Small intestine (tissue), 7 donors: ENCODE results near the gene GBF1. TPM values are rescaled to one million over a fixed set of nuclear protein-coding genes. Genes with fewer than 3 reads are reported as not detected.

Experiments used
- DNase-seq, 2 donors: peaks; one replicate each; pipeline versions ENCODE4 v3.0.0 to v3.0.0-alpha.2; 2013
- FAIRE-seq: peaks from 2 replicates; lab custom pipeline; 2012; peaks lifted over from hg19 to GRCh38; lab: Jason Lieb, UNC
- H3K27ac ChIP-seq, 3 donors: one replicate each; pipeline ENCODE4 v1.5.1; 2013; ENCODE audit warnings: low read length in 2 of 3, mild to moderate bottlenecking in 2 of 3, control low read depth in 1 of 3, inconsistent platforms in 1 of 3, low read depth in 1 of 3, moderate library complexity in 1 of 3
- H3K27me3 ChIP-seq, 3 donors: one replicate each; pipeline ENCODE4 v1.6.1; 2013; ENCODE audit warnings: low read length in 3 of 3, inconsistent platforms in 1 of 3; ENCODE audit not compliant: control insufficient read depth in 3 of 3, insufficient read depth in 3 of 3
- H3K36me3 ChIP-seq, 3 donors: one replicate each; pipeline ENCODE4 v1.6.1; 2013; ENCODE audit warnings: low read length in 3 of 3, inconsistent platforms in 1 of 3, low read depth in 1 of 3, mild to moderate bottlenecking in 1 of 3, moderate library complexity in 1 of 3; ENCODE audit not compliant: control insufficient read depth in 3 of 3, insufficient read depth in 2 of 3
- H3K4me1 ChIP-seq, 3 donors: one replicate each; pipeline ENCODE4 v1.6.1; 2013; ENCODE audit warnings: low read length in 2 of 3, inconsistent platforms in 1 of 3, low read depth in 1 of 3, mild to moderate bottlenecking in 1 of 3, moderate library complexity in 1 of 3; ENCODE audit not compliant: control insufficient read depth in 3 of 3, insufficient read depth in 2 of 3
- H3K4me3 ChIP-seq, 3 donors: one replicate each; pipeline ENCODE4 v1.5.1; 2013; ENCODE audit warnings: low read length in 3 of 3, control low read depth in 1 of 3, inconsistent platforms in 1 of 3, low read depth in 1 of 3, mild to moderate bottlenecking in 1 of 3, moderate library complexity in 1 of 3
- H3K9me3 ChIP-seq, 2 donors: one replicate each; pipeline ENCODE4 v1.6.1; 2013; ENCODE audit warnings: low read depth in 1 of 2, low read length in 1 of 2; ENCODE audit not compliant: control insufficient read depth in 2 of 2, insufficient read depth in 1 of 2
- WGBS, 3 donors: extraction: QIAGEN DNeasy Blood & Tissue Kit; methylation state at CpG; one replicate each; pipeline ENCODE4 v1.1.7; 2013; 5-methylcytosine and 5-hydroxymethylcytosine counted together
- polyA plus RNA-seq, 4 donors: library from polyadenylated mRNA; stranded (reverse) in 3 of 4; unstranded in 1 of 4; fragments of 200-250 nt in 3 of 4; fragments of 120-200 nt in 1 of 4; gene quantifications; one replicate each; pipeline versions ENCODE4 v1.2.1 to v1.2.3, GENCODE V29; 2013
- donor health status: healthy with polysubstance abuse.
- donor health status: control.
- donor health status: control.
- donor health status: Bipolar disorder and iron deficiency.
- donor health status: healthy.

Gene GBF1
- polyA plus RNA-seq, 4 donors: 13.2 to 53.0 (median 18.4) TPM

- Histone ChIP-seq H3K4me1 (no peaks in the 10 kb centered on the region), H3K36me3 (peaks cover 2 to 23% (median 6%) of the 10 kb centered on the region in 3 donors), H3K9me3 (no peaks in the 10 kb centered on the region), H3K4me3 (no peak overlapping the region), H3K27ac (no peak overlapping the region), H3K27me3 (no peaks in the 10 kb centered on the region)
- DNase-seq: no peak
- 72 to 90% (median 81%) methylated on average over 4 of the region's 4 CpGs for WGBS, 3 donors
- no peak for FAIRE-seq
These were observed 88.8 kb downstream of the GBF1 start for GRCh38 chr10:102334101-102334500.

GRCh38 chr10:102335184-102335583, 89.9 kb downstream of the GBF1 start:
- 87 to 95% (median 88%) methylated on average over 3 of the region's 3 CpGs for WGBS, 3 donors
- no peak for DNase-seq

GRCh38 chr10:102341038-102341688, 95.8 kb downstream of the GBF1 start:
- Histone ChIP-seq H3K36me3 (peaks cover 0 to 17% (median 5%) of the 10 kb centered on the region in 3 donors), H3K27me3 (no peaks in the 10 kb centered on the region), H3K27ac (no peak overlapping the region), H3K4me3 (no peak overlapping the region), H3K9me3 (no peaks in the 10 kb centered on the region), H3K4me1 (no peaks in the 10 kb centered on the region)
- no peak for FAIRE-seq
- DNase-seq: no peak
- WGBS, 3 donors: 83 to 92% (median 92%) methylated on average over 2 of the region's 2 CpGs

More at GRCh38 chr10:102335184-102335583, 89.9 kb downstream of the GBF1 start:
- Histone ChIP-seq H3K4me3 (no peak overlapping the region), H3K27ac (no peak overlapping the region), H3K27me3 (no peaks in the 10 kb centered on the region), H3K4me1 (no peaks in the 10 kb centered on the region), H3K9me3 (no peaks in the 10 kb centered on the region), H3K36me3 (peaks cover 2 to 25% (median 6%) of the 10 kb centered on the region in 3 donors)
- no peak for FAIRE-seq

- FAIRE-seq (no peak), DNase-seq (no peak)
- WGBS, 3 donors: 13 to 57% (median 41%) methylated on average over 2 of the region's 2 CpGs
- Histone ChIP-seq H3K4me1 (no peaks in the 10 kb centered on the region), H3K27ac (no peak overlapping the region), H3K4me3 (no peak overlapping the region), H3K36me3 (peaks cover 2 to 25% (median 7%) of the 10 kb centered on the region in 3 donors), H3K27me3 (no peaks in the 10 kb centered on the region), H3K9me3 (no peaks in the 10 kb centered on the region)
These were observed 97.1 kb downstream of the GBF1 start for GRCh38 chr10:102342458-102342857.

GRCh38 chr10:102342958-102343357, 97.6 kb downstream of the GBF1 start:
- 90 to 97% (median 91%) methylated on average over 3 of the region's 3 CpGs for WGBS, 3 donors
- Histone ChIP-seq H3K4me1 (no peaks in the 10 kb centered on the region), H3K27me3 (no peaks in the 10 kb centered on the region), H3K4me3 (no peak overlapping the region), H3K27ac (no peak overlapping the region), H3K36me3 (peaks cover 3 to 28% (median 7%) of the 10 kb centered on the region in 3 donors), H3K9me3 (no peaks in the 10 kb centered on the region)
- FAIRE-seq (no peak), DNase-seq (no peak)

GRCh38 chr10:102344067-102344466, 98.7 kb downstream of the GBF1 start:
- H3K4me3 ChIP-seq: no peak overlapping the region
- FAIRE-seq (no peak), DNase-seq (no peak)
- no peaks in the 10 kb centered on the region for H3K9me3 ChIP-seq
- no peaks in the 10 kb centered on the region for H3K4me1 ChIP-seq
- H3K27me3 ChIP-seq: no peaks in the 10 kb centered on the region
- 89 to 96% (median 91%) methylated on average over 3 of the region's 3 CpGs for WGBS, 3 donors
- H3K36me3 ChIP-seq: peaks cover 3 to 32% (median 7%) of the 10 kb centered on the region in 3 donors
- no peak overlapping the region for H3K27ac ChIP-seq

GRCh38 chr10:102347236-102347828, 102.0 kb downstream of the GBF1 start:
- DNase-seq (peak; percentile 33 to 41), FAIRE-seq (no peak)
- no peak overlapping the region for H3K4me3 ChIP-seq
- H3K36me3 ChIP-seq: peaks cover 5 to 56% (median 10%) of the 10 kb centered on the region in 3 donors
- H3K27ac ChIP-seq: no peak overlapping the region
- no peaks in the 10 kb centered on the region for H3K27me3 ChIP-seq
- H3K4me1 ChIP-seq: no peaks in the 10 kb centered on the region
- H3K9me3 ChIP-seq: no peaks in the 10 kb centered on the region
- WGBS, 3 donors: 60 to 81% (median 74%) methylated on average over 2 of the region's 2 CpGs

- WGBS, 3 donors: 80 to 86% (median 81%) methylated on average over 7 of the region's 7 CpGs
These were observed 106.9 kb downstream of the GBF1 start for GRCh38 chr10:102352066-102352715.

More at GRCh38 chr10:102352066-102352715, 106.9 kb downstream of the GBF1 start:
- Histone ChIP-seq H3K9me3 (no peaks in the 10 kb centered on the region), H3K36me3 (peaks cover 11 to 71% (median 15%) of the 10 kb centered on the region in 3 donors), H3K4me3 (no peak overlapping the region), H3K27me3 (no peaks in the 10 kb centered on the region), H3K4me1 (no peaks in the 10 kb centered on the region), H3K27ac (no peak overlapping the region)
- FAIRE-seq: no peak
- peak; percentile 68 to 76 for DNase-seq
